Testis (tissue), 2 donors: ENCODE measurements around the gene RSBN1.

Experiments
- CTCF ChIP-seq, 3 experiments: fragments of 450-650 bp in 2 of 3; fragments of 200-600 bp in 1 of 3; sonication (generic) in 1 of 3; IDR thresholded peaks; one replicate each; pipeline ENCODE4 v1.5.1; 2016 to 2019; ENCODE audit warnings: antibody characterized with exemption in 3 of 3, mild to moderate bottlenecking in 2 of 3, moderate library complexity in 1 of 3
- POLR2A ChIP-seq: fragments of 450-650 bp; IDR thresholded peaks from one replicate; pipeline ENCODE4 v1.6.1; 2017; ENCODE audit warnings: antibody characterized with exemption, mild to moderate bottlenecking, moderate library complexity

GRCh38 chr1:113788802-113789201 is 23.5 kb downstream of the RSBN1 start:
- TF ChIP-seq POLR2A (no peak), CTCF (IDR thresholded peaks at IDR 0.05) (no peak)
